Right atrium auricular region (tissue), 2 donors: ENCODE measurements around the gene RBBP5. TPM values are rescaled to one million over a fixed set of nuclear protein-coding genes. Genes with fewer than 3 reads are reported as not detected.
A peak's percentile ranks its signal among the peaks of the same experiment; 100 is the strongest.

ENCODE experiments used
- DNase-seq: peaks from one replicate; pipeline ENCODE4 v3.0.0-alpha.2; 2019; ENCODE audit warnings: low spot score
- H3K27ac ChIP-seq, 2 donors: fragments of 200-600 bp; sonication (generic); 1 replicate in 1 of 2; 2 replicates in 1 of 2; pipeline ENCODE4 v1.5.1; 2016 to 2019
- H3K27me3 ChIP-seq, 2 donors: fragments of 200-600 bp; sonication (generic); one replicate each; pipeline versions ENCODE4 v1.5.1 to v1.6.0; 2017 to 2019
- H3K36me3 ChIP-seq: fragments of 200-600 bp; sonication (generic); one replicate; pipeline ENCODE4 v1.5.1; 2016
- H3K4me1 ChIP-seq, 2 donors: fragments of 200-600 bp; sonication (generic); one replicate each; pipeline versions ENCODE4 v1.5.1 to v1.6.0; 2017 to 2019
- H3K4me3 ChIP-seq, 2 donors: fragments of 200-600 bp; sonication (generic); 1 replicate in 1 of 2; 2 replicates in 1 of 2; pipeline ENCODE4 v1.5.1; 2017 to 2019; ENCODE audit warnings: mild to moderate bottlenecking in 1 of 2, moderate library complexity in 1 of 2
- H3K9me3 ChIP-seq, 2 donors: fragments of 200-600 bp; sonication (generic); one replicate each; pipeline ENCODE4 v1.5.1; 2019
- total RNA-seq, 2 donors: library from RNA; depleted of rRNA; stranded (reverse); fragments of >200 nt; gene quantifications; one replicate each; pipeline ENCODE4 v1.1.0, GENCODE V29; 2016
- TF ChIP-seq, protein P1 (sequence below), 2 donors: fragments of 200-600 bp; sonication (generic); IDR thresholded peaks; one replicate each; pipeline ENCODE4 v1.5.1; 2019; ENCODE audit warnings: antibody characterized with exemption in 2 of 2

Gene RBBP5
- total RNA-seq, 2 donors from 2014 or later: 10.3 to 12.4 TPM

DNA sequence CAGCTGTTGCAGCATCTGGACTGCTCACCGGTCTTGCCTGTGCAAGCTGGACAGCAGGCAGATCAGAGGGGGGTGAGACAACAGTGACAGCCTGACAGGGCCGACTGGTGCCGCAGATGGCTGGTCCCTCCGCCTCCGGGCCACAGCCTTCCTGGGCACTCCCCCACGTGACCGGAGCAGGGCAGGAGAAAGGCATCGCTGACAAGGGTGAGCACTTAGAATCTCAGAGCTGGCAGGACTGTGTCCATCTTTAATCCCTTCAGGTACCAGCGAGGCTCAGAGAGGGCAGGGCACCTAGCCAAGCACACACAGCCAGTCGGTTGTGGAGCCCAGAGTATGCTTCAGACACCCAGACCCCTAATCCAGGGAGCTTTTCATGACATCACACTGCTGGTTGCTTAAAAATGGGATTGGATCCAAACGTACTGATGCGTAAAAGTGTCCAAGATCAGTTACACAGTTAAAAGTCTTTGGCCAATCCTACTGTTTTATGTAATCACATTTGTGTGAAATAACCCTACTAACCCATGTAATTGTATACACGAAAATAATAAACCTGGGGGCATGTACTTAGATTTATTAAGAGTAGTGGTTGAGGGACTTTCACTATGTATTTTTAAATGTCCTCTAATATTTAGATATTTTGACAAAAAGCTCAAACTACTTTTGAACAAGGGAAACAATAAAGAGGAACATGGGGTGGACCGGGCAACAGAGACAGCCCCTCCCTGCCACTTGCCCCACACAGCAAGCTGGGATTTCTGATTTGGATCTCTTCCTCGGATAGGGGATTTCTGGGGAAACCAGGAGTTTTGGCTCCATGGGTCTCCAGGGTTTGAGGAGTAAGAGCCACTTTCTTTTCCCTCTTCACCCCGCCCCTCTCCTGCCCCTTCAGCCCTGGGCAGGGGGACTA lies 79.5 kb downstream of the RBBP5 start:
- peaks cover 0 to 20% of the 10 kb centered on the region in 2 donors for H3K27me3 ChIP-seq
- peak overlapping the region in 1 of 2 donors; percentile 30 for H3K4me3 ChIP-seq
- H3K27ac ChIP-seq: no peak overlapping the region
- peaks cover 0 to 9% of the 10 kb centered on the region in 2 donors for H3K4me1 ChIP-seq
- no peaks in the 10 kb centered on the region for H3K36me3 ChIP-seq
- no peak for DNase-seq
- no peaks in the 10 kb centered on the region for H3K9me3 ChIP-seq
- TF ChIP-seq, protein P1, sequence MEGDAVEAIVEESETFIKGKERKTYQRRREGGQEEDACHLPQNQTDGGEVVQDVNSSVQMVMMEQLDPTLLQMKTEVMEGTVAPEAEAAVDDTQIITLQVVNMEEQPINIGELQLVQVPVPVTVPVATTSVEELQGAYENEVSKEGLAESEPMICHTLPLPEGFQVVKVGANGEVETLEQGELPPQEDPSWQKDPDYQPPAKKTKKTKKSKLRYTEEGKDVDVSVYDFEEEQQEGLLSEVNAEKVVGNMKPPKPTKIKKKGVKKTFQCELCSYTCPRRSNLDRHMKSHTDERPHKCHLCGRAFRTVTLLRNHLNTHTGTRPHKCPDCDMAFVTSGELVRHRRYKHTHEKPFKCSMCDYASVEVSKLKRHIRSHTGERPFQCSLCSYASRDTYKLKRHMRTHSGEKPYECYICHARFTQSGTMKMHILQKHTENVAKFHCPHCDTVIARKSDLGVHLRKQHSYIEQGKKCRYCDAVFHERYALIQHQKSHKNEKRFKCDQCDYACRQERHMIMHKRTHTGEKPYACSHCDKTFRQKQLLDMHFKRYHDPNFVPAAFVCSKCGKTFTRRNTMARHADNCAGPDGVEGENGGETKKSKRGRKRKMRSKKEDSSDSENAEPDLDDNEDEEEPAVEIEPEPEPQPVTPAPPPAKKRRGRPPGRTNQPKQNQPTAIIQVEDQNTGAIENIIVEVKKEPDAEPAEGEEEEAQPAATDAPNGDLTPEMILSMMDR (IDR thresholded peaks at IDR 0.05): no peak

DNA sequence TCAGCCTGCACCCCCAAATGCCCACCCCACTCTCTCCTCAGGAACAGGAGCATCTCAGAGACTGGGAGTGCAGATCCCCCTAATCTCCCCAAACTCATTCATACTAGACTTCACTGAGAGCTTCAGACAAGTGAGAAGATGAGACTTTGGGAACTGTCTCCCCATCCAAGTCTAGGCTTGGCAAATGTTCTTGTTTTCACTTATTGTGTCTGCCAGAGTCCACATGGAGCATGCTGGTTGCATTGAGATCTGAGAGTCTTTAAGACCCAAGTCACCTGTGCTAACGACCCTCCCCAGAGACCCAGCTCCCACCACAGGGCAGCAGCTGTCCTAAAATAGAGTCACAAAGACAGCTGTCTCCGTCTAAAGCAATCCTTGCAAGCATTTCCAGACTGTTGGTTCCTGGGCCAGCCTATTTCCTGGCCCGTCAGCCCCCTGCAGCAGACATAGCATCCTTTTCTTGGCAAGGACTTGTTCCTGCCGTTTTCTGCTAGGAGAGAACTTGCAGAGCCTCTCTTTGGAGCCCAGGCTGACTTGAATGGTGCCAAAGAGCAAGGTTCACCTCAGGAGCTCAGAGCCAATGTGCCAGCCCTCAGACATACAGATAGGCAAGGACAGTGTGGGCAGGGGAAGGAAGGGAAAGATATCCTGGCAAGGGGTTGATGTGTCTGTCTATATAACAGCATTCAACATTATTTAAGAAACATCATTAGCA lies 80.6 kb downstream of the RBBP5 start:
- H3K36me3 ChIP-seq: no peaks in the 10 kb centered on the region
- no peaks in the 10 kb centered on the region for H3K9me3 ChIP-seq
- peaks cover 0 to 20% of the 10 kb centered on the region in 2 donors for H3K27me3 ChIP-seq
- DNase-seq: no peak
- peaks cover 0 to 9% of the 10 kb centered on the region in 2 donors for H3K4me1 ChIP-seq
- TF ChIP-seq, protein P1 (IDR thresholded peaks at IDR 0.05): no peak
- no peak overlapping the region for H3K27ac ChIP-seq
- H3K4me3 ChIP-seq: no peak overlapping the region

DNA sequence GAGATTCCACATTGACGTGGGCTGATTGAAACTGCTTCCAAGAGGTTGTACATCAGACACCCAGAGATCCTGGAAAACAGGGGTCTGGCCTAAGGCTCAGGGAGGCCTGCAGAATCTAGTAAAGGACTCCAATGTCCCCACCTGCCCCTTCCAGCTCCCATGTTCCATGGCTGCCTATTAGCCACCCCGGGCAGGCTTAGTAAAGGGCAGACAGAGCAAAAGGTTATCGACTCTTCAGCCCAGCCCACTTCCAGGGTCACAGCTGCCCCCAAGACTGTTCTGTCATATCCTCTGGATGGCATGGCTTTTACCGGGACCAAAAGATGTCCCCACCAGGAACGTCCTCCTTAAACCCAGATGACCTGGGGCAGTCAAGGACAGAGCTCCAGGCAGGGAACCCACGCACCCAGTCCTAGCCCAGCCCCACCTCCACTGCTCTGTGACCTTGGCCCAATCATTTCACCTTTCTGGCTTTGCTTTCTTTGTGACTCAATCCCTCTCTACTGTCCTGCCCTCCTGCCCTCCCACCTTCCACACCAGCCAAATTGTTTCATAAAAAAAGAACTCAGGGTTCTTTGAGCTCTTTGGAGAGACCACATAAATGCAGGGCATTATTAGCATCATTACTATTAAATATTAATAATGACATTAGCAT lies 83.5 kb downstream of the RBBP5 start:
- Histone ChIP-seq H3K27me3 (peaks cover 0 to 1% of the 10 kb centered on the region in 2 donors), H3K4me1 (peaks cover 0 to 7% of the 10 kb centered on the region in 2 donors), H3K4me3 (no peak overlapping the region), H3K27ac (no peak overlapping the region), H3K36me3 (no peaks in the 10 kb centered on the region), H3K9me3 (no peaks in the 10 kb centered on the region)
- TF ChIP-seq, protein P1 (IDR thresholded peaks at IDR 0.05): no peak
- no peak for DNase-seq

DNA sequence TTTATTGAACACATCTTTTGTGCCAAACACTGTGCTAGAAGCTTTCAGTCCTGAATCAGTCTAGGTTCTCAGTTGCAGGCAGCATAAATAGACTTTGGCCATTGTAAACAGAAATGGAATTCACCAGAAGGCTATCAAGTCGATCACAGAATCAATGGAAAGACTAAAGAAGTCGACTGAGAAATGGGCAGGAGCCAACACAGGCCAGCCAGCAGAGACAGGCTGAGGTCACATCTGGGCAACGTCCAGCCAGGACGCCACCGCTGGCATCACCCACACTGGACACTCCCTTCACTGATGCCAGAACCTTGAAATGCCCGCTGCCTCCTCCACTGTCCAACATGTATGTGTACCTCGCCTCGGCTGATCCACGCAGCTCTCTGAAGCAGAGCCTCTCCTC lies 84.2 kb downstream of the RBBP5 start:
- no peaks in the 10 kb centered on the region for H3K9me3 ChIP-seq
- TF ChIP-seq, protein P1 (IDR thresholded peaks at IDR 0.05): no peak
- DNase-seq: no peak
- no peak overlapping the region for H3K27ac ChIP-seq
- H3K27me3 ChIP-seq: no peaks in the 10 kb centered on the region
- no peaks in the 10 kb centered on the region for H3K36me3 ChIP-seq
- no peaks in the 10 kb centered on the region for H3K4me1 ChIP-seq
- no peak overlapping the region for H3K4me3 ChIP-seq

Other genes starting within 250 kb of the RBBP5 start
- under 1 TPM; 0.41 to 0.67 TPM for gene CNTN2, start 78.8 kb downstream of the RBBP5 start, total RNA-seq
- 1 to 10 TPM; 2.4 to 2.9 TPM for gene TMEM81, start 37.5 kb downstream of the RBBP5 start, total RNA-seq
- gene DSTYK, start 89.7 kb upstream of the RBBP5 start, total RNA-seq: 1 to 10 TPM; 6.7 to 8.9 TPM
- gene TMCC2, start 106.0 kb upstream of the RBBP5 start, total RNA-seq: 10 to 100 TPM in 1 of 2 donors, 1 to 10 TPM in 1; 8.5 to 11.9 TPM
- gene NUAK2, start 199.8 kb upstream of the RBBP5 start, total RNA-seq: 1 to 10 TPM in 1 of 2 donors, under 1 TPM in 1; 0.67 to 1.7 TPM
- gene KLHDC8A, start 234.9 kb upstream of the RBBP5 start, total RNA-seq: under 1 TPM in 1 of 2 donors, not detected in 1; 0.24 TPM